ENCODE data around the gene FASN.

The FASN gene

GRCh38 chr17:82037092-82037888 is 60.7 kb downstream of the FASN start, which contains the start of gene DCXR:
Gene DCXR (minus strand): TSS chr17:82037697. CDS start chr17:82037682, 15 bp downstream.
- peak; percentile 94 to 97 (median 95) for DNase-seq

- no peak for DNase-seq
These were observed 61.4 kb downstream of the FASN start for GRCh38 chr17:82036634-82037091.

- no peak for DNase-seq
These were observed 61.9 kb downstream of the FASN start for GRCh38 chr17:82035956-82036633.

GRCh38 chr17:82035488-82035887 is 62.5 kb downstream of the FASN start:
- DNase-seq: no peak

- no peak for DNase-seq
These were observed 63.5 kb downstream of the FASN start for GRCh38 chr17:82034371-82035011.

- DNase-seq: no peak
These were observed 64.5 kb downstream of the FASN start for GRCh38 chr17:82033359-82034085.

- DNase-seq: peak; percentile 36 to 44 (median 37)
These were observed 66.0 kb downstream of the FASN start for GRCh38 chr17:82031885-82032627.

GRCh38 chr17:82031303-82031884 is 66.6 kb downstream of the FASN start, which contains the start of gene RAC3:
Gene RAC3 (plus strand): TSS chr17:82031678. CDS start chr17:82031762, 84 bp downstream.
- peak; percentile 42 to 84 (median 54) for DNase-seq

GRCh38 chr17:82030470-82031302 is 67.3 kb downstream of the FASN start:
- DNase-seq: peak; percentile 79 to 86 (median 83)

- DNase-seq: peak in 1 of 3 experiments; percentile 51
These were observed 68.0 kb downstream of the FASN start for GRCh38 chr17:82029990-82030469.

- DNase-seq: no peak
These were observed 68.6 kb downstream of the FASN start for GRCh38 chr17:82029391-82029790.

GRCh38 chr17:82028966-82029365 is 69.1 kb downstream of the FASN start:
- no peak for DNase-seq

All from NCI-H1417 (cell line).